HAP-1 (cell line): ENCODE results near the gene CCDC188.

Experiments
- DNase-seq, 2 experiments: peaks; one replicate each; pipeline ENCODE4 v3.0.0-alpha.2; 2016 to 2020; ENCODE audit warnings: low spot score in 2 of 2
- H3K27me3 ChIP-seq: fragments of 250-450 bp; sonication (Bioruptor Pico); 2 replicates; pipeline ENCODE4 v1.5.1; 2020; ENCODE audit warnings: low read depth, mild to moderate bottlenecking, moderate library complexity
- H3K36me3 ChIP-seq: fragments of 250-450 bp; sonication (Bioruptor Pico); replicated peaks from 2 replicates; pipeline ENCODE4 v1.5.1; 2020; ENCODE audit warnings: mild to moderate bottlenecking
- H3K4me1 ChIP-seq: fragments of 250-450 bp; sonication (Bioruptor Pico); 2 replicates; pipeline ENCODE4 v1.5.1; 2020; ENCODE audit warnings: mild to moderate bottlenecking
- H3K4me3 ChIP-seq: fragments of 250-450 bp; sonication (Bioruptor Pico); 2 replicates; pipeline ENCODE4 v1.5.1; 2020; ENCODE audit warnings: mild to moderate bottlenecking, moderate library complexity
- H3K9me3 ChIP-seq: fragments of 250-450 bp; sonication (Bioruptor Pico); 2 replicates; pipeline ENCODE4 v1.5.1; 2020; ENCODE audit warnings: mild to moderate bottlenecking, moderate library complexity
- in situ Hi-C: fragments of 300-500 bp; cut with MboI; formaldehyde crosslinking; loops from 3 replicates; pipeline ENCODE4 v1.14.3; 2020; ENCODE audit warnings: low sequenced_read_pairs, inconsistent platforms, mixed read lengths

The CCDC188 gene

GRCh38 chr22:20150381-20151275 lies at the start of gene CCDC188:
Gene CCDC188 (minus strand): TSS chr22:20151055. CDS start chr22:20150986, 69 bp downstream.
- no peak within 1 kb of the TSS for H3K4me3 ChIP-seq
- 0 out of 2 replicates have a peak, but pooled peaks cover 2% of the 10 kb centered on the region for H3K27me3 ChIP-seq
- no peaks in the 10 kb centered on the region for H3K9me3 ChIP-seq
- in situ Hi-C loops, result loop anchor here (10.0 kb wide), 1 partner anchor 304 kb away; no protein-coding TSS in a partner anchor
- DNase-seq, result no peak
- no peaks in the 10 kb centered on the region for H3K36me3 ChIP-seq
- no peaks in the 10 kb centered on the region for H3K4me1 ChIP-seq

- DNase-seq, result no peak
- H3K4me1 ChIP-seq, result peaks cover 8% of the 10 kb centered on the region
- peaks cover 16% of the 10 kb centered on the region for H3K27me3 ChIP-seq
- H3K36me3 ChIP-seq, result no peaks in the 10 kb centered on the region
- H3K9me3 ChIP-seq, result no peaks in the 10 kb centered on the region
- H3K4me3 ChIP-seq, result no peak overlapping the region
- in situ Hi-C loops, result no loop called here
These were observed 49.1 kb upstream of the CCDC188 start for GRCh38 chr22:20199906-20200305.

GRCh38 chr22:20199413-20199842 lies 48.6 kb upstream of the CCDC188 start:
- Histone ChIP-seq H3K4me1 (peaks cover 8% of the 10 kb centered on the region), H3K36me3 (no peaks in the 10 kb centered on the region), H3K27me3 (peaks cover 16% of the 10 kb centered on the region), H3K9me3 (no peaks in the 10 kb centered on the region), H3K4me3 (no peak overlapping the region)
- DNase-seq, result no peak
- in situ Hi-C loops, result no loop called here

GRCh38 chr22:20198557-20199319 lies 47.9 kb upstream of the CCDC188 start:
- in situ Hi-C loops, result no loop called here
- no peaks in the 10 kb centered on the region for H3K9me3 ChIP-seq
- H3K36me3 ChIP-seq, result no peaks in the 10 kb centered on the region
- H3K4me1 ChIP-seq, result peaks cover 4% of the 10 kb centered on the region
- no peak overlapping the region for H3K4me3 ChIP-seq
- H3K27me3 ChIP-seq, result peaks cover 16% of the 10 kb centered on the region
- DNase-seq, result no peak

GRCh38 chr22:20197407-20198030 lies 46.7 kb upstream of the CCDC188 start:
- DNase-seq, result no peak
- Histone ChIP-seq H3K27me3 (peaks cover 16% of the 10 kb centered on the region), H3K9me3 (no peaks in the 10 kb centered on the region), H3K4me3 (no peak overlapping the region), H3K4me1 (no peaks in the 10 kb centered on the region), H3K36me3 (no peaks in the 10 kb centered on the region)
- in situ Hi-C loops, result no loop called here

GRCh38 chr22:20196094-20196842 lies 45.4 kb upstream of the CCDC188 start:
- Histone ChIP-seq H3K27me3 (peaks cover 16% of the 10 kb centered on the region), H3K4me1 (no peaks in the 10 kb centered on the region), H3K4me3 (no peak overlapping the region), H3K9me3 (no peaks in the 10 kb centered on the region), H3K36me3 (no peaks in the 10 kb centered on the region)
- in situ Hi-C loops, result no loop called here
- DNase-seq, result no peak

GRCh38 chr22:20194681-20195593 lies 44.1 kb upstream of the CCDC188 start:
- no peaks in the 10 kb centered on the region for H3K36me3 ChIP-seq
- peaks cover 5% of the 10 kb centered on the region for H3K27me3 ChIP-seq
- no peaks in the 10 kb centered on the region for H3K9me3 ChIP-seq
- H3K4me3 ChIP-seq, result no peak overlapping the region
- in situ Hi-C loops, result no loop called here
- no peaks in the 10 kb centered on the region for H3K4me1 ChIP-seq
- DNase-seq, result no peak

GRCh38 chr22:20193761-20194494 lies 43.1 kb upstream of the CCDC188 start:
- DNase-seq, result no peak
- Histone ChIP-seq H3K4me1 (no peaks in the 10 kb centered on the region), H3K27me3 (peaks cover 4% of the 10 kb centered on the region), H3K36me3 (no peaks in the 10 kb centered on the region), H3K9me3 (no peaks in the 10 kb centered on the region), H3K4me3 (no peak overlapping the region)
- in situ Hi-C loops, result no loop called here

GRCh38 chr22:20192972-20193760 lies 42.3 kb upstream of the CCDC188 start:
- Histone ChIP-seq H3K27me3 (peaks cover under 1% of the 10 kb centered on the region; the same call in 1 of the 2 replicates), H3K36me3 (no peaks in the 10 kb centered on the region), H3K4me1 (no peaks in the 10 kb centered on the region), H3K9me3 (no peaks in the 10 kb centered on the region), H3K4me3 (no peak overlapping the region)
- DNase-seq, result no peak
- in situ Hi-C loops, result no loop called here

- Histone ChIP-seq H3K4me3 (no peak overlapping the region), H3K27me3 (no peaks in the 10 kb centered on the region), H3K4me1 (no peaks in the 10 kb centered on the region), H3K9me3 (no peaks in the 10 kb centered on the region), H3K36me3 (no peaks in the 10 kb centered on the region)
- no peak for DNase-seq
- in situ Hi-C loops, result no loop called here
These were observed 41.6 kb upstream of the CCDC188 start for GRCh38 chr22:20192293-20192971.

- H3K27me3 ChIP-seq, result no peaks in the 10 kb centered on the region
- H3K4me3 ChIP-seq, result no peak overlapping the region
- in situ Hi-C loops, result no loop called here
- H3K9me3 ChIP-seq, result no peaks in the 10 kb centered on the region
- H3K36me3 ChIP-seq, result no peaks in the 10 kb centered on the region
- H3K4me1 ChIP-seq, result no peaks in the 10 kb centered on the region
- DNase-seq, result no peak
These were observed 40.9 kb upstream of the CCDC188 start for GRCh38 chr22:20191803-20192202.
